Bronchial epithelial cell (primary cell): ENCODE measurements around the gene GSG1L. TPM values are rescaled to one million over a fixed set of nuclear protein-coding genes. Genes with fewer than 3 reads are reported as not detected.

Experiments
- DNase-seq: peaks from one replicate; pipeline ENCODE4 v3.0.0-alpha.2; 2010; ENCODE audit warnings: low read depth
- FAIRE-seq: peaks from 2 replicates; lab custom pipeline; 2011; peaks lifted over from hg19 to GRCh38; lab: Jason Lieb, UNC
- H3K27me3 ChIP-seq: 2 replicates; pipeline ENCODE4 v1.5.1; 2011; ENCODE audit warnings: low read length; ENCODE audit not compliant: control insufficient read depth, insufficient read depth
- H3K36me3 ChIP-seq: 2 replicates; pipeline ENCODE4 v1.5.1; 2011; ENCODE audit warnings: low read length; ENCODE audit not compliant: control insufficient read depth, insufficient read depth
- H3K4me3 ChIP-seq: 2 replicates; pipeline ENCODE4 v1.5.1; 2011; ENCODE audit warnings: mild to moderate bottlenecking, low read depth, low read length, control low read depth
- total RNA-seq: library from RNA; depleted of rRNA; stranded (reverse); fragments of >200 nt; gene quantifications from 2 replicates; pipeline ENCODE4 v1.2.1, GENCODE V29; 2014
- TF ChIP-seq, protein P1 (sequence below): IDR thresholded peaks from 2 replicates; pipeline ENCODE4 v1.5.1; 2011; ENCODE audit warnings: mild to moderate bottlenecking, moderate library complexity, low read length, control low read depth, inconsistent platforms; ENCODE audit not compliant: insufficient read depth, severe bottlenecking

Gene GSG1L
- total RNA-seq, 1 donor from 2014 or later, result not detected

- Histone ChIP-seq H3K36me3 (peaks cover 44% of the 10 kb centered on the region), H3K27me3 (no peaks in the 10 kb centered on the region), H3K4me3 (no peak overlapping the region)
- FAIRE-seq, result no peak
- TF ChIP-seq, protein P1, sequence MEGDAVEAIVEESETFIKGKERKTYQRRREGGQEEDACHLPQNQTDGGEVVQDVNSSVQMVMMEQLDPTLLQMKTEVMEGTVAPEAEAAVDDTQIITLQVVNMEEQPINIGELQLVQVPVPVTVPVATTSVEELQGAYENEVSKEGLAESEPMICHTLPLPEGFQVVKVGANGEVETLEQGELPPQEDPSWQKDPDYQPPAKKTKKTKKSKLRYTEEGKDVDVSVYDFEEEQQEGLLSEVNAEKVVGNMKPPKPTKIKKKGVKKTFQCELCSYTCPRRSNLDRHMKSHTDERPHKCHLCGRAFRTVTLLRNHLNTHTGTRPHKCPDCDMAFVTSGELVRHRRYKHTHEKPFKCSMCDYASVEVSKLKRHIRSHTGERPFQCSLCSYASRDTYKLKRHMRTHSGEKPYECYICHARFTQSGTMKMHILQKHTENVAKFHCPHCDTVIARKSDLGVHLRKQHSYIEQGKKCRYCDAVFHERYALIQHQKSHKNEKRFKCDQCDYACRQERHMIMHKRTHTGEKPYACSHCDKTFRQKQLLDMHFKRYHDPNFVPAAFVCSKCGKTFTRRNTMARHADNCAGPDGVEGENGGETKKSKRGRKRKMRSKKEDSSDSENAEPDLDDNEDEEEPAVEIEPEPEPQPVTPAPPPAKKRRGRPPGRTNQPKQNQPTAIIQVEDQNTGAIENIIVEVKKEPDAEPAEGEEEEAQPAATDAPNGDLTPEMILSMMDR, result no peak
- no peak for DNase-seq
Observed at GRCh38 chr16:28104404-28104803, 40.9 kb upstream of the GSG1L start.

DNA sequence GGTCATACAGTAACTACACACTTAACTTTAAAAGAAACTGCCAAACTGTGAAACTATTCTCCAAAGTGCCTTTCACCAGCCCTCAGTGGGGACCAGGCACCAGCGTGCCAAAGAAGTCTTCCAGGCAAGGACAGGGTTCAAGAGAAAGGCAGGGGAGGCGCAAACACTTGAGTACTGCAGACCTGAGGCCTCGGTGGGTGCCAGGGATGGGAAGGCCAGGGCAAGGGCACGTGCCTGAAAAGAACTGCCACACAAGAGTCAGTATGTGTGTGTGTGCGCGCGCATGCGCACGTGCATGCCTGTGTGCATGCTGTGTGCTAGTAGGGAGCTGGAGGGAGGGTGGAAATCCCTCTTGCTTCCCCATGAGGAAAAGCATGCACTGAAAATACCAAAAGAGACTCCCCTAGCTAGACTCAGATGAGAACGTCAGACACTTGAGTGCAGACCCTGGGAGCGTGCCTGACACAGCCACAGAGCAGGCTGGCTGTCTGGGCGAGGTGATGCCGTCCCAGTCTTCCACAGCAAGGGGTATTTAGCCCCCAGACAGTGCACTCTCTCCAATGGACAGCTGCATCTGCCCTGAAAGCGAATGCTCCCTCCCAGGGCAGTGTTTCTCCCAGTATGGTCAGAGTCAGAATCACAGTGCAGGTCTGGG, 40.1 kb upstream of the GSG1L start:
- no peak for FAIRE-seq
- Histone ChIP-seq H3K36me3 (peaks cover 47% of the 10 kb centered on the region), H3K27me3 (no peaks in the 10 kb centered on the region), H3K4me3 (no peak overlapping the region)
- TF ChIP-seq, protein P1, result no peak
- DNase-seq, result no peak

DNA sequence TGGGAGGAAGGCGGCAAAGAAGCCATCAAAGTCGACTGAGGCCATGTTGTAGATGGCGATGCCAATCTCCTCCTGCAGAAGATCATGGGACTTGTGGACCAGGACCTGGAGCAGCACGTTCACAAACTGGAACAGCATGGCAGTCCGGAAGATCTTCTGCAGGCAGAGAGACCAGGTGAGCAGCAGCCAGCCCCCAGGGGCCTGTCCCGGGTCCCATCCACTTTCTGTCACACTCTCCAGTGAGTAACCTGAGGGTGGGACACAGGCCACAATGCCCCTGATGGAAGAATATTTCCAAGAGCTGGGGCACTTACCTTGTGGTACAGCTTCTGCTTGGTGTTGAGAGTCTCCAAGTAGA, 38.0 kb upstream of the GSG1L start:
- Histone ChIP-seq H3K36me3 (peaks cover 44% of the 10 kb centered on the region), H3K4me3 (no peak overlapping the region), H3K27me3 (no peaks in the 10 kb centered on the region)
- TF ChIP-seq, protein P1, result no peak
- DNase-seq (no peak), FAIRE-seq (no peak)

DNA sequence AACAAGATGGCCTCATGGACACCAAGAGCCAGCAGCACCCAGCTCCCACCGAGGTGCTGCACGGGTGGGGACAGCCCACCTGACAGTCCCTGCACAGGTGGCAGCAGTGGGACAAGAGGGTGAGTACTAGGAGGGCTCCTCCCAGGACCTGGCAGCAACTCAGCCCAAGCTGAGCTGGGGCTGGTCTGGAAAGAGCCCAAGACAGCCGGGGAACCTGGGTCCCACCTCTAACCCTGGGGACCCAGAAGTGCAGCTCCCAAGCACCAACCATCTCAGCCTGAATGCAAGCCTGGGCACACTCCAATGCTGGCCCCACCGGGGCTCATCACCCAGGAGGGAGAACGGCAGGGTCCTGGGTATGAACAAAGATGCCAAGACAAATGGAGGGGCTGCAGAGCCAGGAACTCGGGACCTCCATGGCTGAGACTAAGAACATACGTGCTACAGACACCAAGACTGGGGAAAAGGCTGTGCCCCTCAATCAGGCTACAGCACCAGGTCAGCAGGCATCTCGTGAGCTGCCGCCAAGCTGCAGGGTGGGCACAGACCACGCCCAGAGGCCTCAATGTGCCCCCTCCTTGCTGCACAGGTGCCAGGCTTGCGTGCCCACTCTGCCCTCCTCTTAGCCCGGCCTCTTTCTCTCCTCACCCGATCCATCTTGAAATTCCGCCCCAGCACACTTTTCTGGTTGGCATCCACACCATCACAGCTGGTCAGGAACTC, 37.5 kb upstream of the GSG1L start:
- Histone ChIP-seq H3K36me3 (peaks cover 42% of the 10 kb centered on the region), H3K4me3 (no peak overlapping the region), H3K27me3 (no peaks in the 10 kb centered on the region)
- TF ChIP-seq, protein P1, result no peak
- DNase-seq (no peak), FAIRE-seq (no peak)

- TF ChIP-seq, protein P1, result no peak
- H3K27me3 ChIP-seq, result no peaks in the 10 kb centered on the region
- DNase-seq, result no peak
- peaks cover 31% of the 10 kb centered on the region for H3K36me3 ChIP-seq
- FAIRE-seq, result no peak
- H3K4me3 ChIP-seq, result no peak overlapping the region
Observed at GRCh38 chr16:28098959-28099945, 35.7 kb upstream of the GSG1L start.
